GM18526 (cell line): ENCODE data around the gene WDSUB1.

Source experiments
- POLR2A ChIP-seq: IDR thresholded peaks from 3 replicates; pipeline ENCODE4 v1.6.1; 2011; ENCODE audit not compliant: insufficient read length; ENCODE audit errors: extremely low read depth

The WDSUB1 gene

GRCh38 chr2:159219394-159219998 lies 67.0 kb downstream of the WDSUB1 start:
- TF ChIP-seq POLR2A, result no peak

GRCh38 chr2:159218389-159218788 lies 68.1 kb downstream of the WDSUB1 start:
- no peak for TF ChIP-seq POLR2A

- no peak for TF ChIP-seq POLR2A
These were observed 68.8 kb downstream of the WDSUB1 start for GRCh38 chr2:159217676-159218075.

DNA sequence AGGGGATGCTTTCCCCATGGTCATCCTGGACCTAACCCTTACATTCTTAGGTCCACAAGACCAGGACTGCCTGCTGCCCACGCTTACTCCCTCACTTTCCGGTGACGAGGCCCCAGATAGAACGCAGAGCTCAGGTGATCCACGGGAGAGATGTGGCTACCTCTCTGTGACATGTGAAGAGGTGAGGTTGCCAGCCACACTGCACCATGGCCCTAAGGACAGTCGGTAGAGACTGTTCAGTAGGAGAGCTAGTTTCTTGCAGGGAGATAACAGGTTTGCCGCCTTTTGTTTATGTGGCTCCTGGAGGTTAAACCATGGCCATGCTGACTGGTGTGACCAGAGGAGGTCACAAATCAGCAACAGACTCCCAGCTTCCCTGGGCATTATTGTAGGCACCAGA lies 71.4 kb downstream of the WDSUB1 start:
- no peak for TF ChIP-seq POLR2A

DNA sequence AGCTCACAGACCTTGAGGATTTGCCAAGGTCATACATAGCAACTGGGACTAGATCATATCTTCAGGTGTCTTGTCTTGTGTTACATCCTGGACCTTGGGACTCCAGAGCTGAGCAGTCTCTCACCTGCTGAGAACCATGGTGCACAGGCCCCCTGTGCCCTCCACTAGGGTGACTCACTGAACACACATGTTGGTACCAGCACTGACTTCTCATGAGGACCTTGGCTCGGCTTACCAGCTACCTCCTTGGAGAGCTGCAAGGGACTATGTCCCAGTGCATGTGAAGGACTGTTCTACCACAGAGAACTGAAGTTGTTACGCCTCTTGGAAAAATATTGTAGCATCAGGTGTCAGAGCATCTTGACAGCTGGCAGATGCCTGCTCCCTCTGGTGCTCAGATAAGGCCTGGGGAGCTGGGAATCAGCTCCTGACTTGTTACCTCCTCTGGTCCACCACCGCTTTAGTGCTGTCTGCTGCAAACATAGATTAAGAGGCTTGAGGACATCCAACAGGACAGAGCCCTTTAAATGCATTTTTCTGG lies 72.1 kb downstream of the WDSUB1 start:
- TF ChIP-seq POLR2A, result no peak

- no peak for TF ChIP-seq POLR2A
These were observed 73.2 kb downstream of the WDSUB1 start for GRCh38 chr2:159213296-159213695.

- no peak for TF ChIP-seq POLR2A
These were observed 74.8 kb downstream of the WDSUB1 start for GRCh38 chr2:159211447-159212396.

- TF ChIP-seq POLR2A, result no peak
These were observed 76.9 kb downstream of the WDSUB1 start for GRCh38 chr2:159209341-159210306.

DNA sequence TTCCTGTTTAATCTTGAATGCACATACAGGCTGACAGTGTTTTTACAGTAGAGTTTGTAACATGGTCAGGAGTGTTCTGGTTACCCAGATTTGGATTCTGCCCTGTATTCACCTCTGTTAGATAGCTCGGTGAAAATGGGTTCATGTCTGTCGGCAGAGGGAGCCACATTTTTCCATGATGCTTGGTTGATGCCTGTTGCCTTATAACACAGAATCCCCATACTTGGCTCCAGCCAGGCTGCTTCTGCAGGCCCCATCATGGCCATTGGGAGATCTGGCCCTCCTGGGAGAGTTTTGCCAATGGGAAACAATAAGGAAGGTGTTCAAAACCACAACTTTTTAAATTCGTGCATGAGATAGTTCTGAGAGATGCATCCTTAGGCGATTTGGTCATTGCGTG lies 78.1 kb downstream of the WDSUB1 start:
- TF ChIP-seq POLR2A, result no peak

DNA sequence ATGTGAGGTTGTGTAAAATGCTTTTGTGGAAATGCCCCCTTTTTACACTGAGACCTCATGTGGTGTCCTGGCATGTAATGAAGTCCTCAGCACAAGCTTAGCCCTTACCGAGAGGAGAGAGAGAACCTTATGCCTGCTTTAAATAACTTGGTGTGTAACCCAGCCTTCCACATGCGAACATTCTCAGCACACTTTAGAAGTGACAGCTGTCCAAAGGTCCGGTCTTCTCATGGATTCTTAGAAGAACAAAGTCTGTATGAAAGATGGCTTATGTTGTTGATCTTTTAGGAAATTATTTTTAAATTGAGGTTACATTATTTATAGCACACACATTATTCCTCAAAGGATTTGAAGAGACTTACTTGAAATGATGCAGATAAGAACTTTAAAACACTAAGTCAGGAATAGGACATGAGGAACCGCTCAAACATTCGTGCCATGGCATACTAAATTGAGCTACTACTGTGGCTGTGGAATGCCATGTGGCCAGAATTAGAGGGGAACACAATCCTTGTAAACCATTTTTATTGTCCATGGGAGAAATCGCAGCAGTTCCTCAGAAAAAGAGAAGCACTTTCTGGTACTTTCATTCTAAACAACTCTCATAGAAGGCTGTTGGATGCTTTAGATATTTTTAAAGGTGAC lies 79.6 kb downstream of the WDSUB1 start:
- no peak for TF ChIP-seq POLR2A

- no peak for TF ChIP-seq POLR2A
These were observed 81.9 kb downstream of the WDSUB1 start for GRCh38 chr2:159204381-159205144.

GRCh38 chr2:159202568-159203071 lies 83.9 kb downstream of the WDSUB1 start:
- no peak for TF ChIP-seq POLR2A

- no peak for TF ChIP-seq POLR2A
These were observed 85.0 kb downstream of the WDSUB1 start for GRCh38 chr2:159201360-159202063.
